ENCODE data around the gene ATG7.

GRCh38 chr3:11407644-11408043 lies 135.4 kb downstream of the ATG7 start:
- TF ChIP-seq CTCF (IDR thresholded peaks at IDR 0.05; ENCODE audit: low read depth, low read length, poor library complexity, severe bottlenecking) (no peak), EZH2phosphoT487 (IDR thresholded peaks at IDR 0.05; ENCODE audit: borderline replicate concordance, low read length) (no peak)

Measured in DOHH2 (cell line).